ENCODE results near the gene JMJD1C.

Gene JMJD1C

DNA sequence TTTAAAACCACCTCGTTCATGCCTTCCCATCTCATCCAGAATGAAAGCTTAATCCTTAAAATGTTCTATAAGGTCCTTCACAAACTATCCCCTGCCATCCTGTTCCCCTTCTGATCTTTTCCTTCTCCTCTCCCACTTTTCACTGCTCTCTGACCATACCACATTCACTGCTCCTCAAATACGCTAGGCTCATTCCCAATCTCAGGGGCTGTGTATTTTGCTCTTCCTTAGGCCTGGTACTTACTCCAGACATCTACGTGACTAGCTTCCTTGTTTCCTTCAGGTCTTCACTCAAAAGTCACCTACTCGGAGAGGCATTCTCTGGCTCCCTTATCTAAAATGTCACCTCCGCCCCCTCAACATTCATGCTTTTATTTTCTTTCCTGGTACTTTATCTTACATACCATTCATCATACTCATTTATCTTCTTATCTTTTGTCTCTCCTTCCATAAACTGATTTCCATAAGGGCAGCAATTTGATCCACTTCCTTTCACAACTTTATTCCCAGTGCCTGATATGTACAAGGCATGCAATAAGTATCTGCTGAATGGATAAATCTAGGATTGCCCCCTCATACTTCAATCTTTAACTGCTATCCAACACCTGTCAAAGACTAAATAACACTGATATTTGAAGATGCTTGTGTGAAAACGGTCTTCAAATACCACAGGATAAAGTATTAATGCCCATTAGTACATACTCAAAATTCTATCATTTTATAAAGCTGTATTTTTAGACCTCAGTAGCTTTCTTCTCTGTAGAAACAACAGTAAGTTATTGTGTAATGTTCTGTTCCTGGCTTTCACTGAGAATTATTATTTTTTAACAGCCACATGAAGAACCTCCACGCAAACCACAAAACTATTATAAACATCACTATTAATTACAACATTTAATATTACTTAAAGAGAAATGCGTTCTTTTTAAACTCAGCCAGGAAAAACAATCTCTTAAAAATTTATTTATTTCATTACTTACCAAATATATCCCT, 27.0 kb downstream of the JMJD1C start:
- Histone ChIP-seq H3K4me3 (ENCODE audit: low read length) (no peak overlapping the region), H2AFZ (ENCODE audit: low read depth, low read length) (no peak overlapping the region), H3K9me3 (ENCODE audit: low read length) (no peaks in the 10 kb centered on the region), H3K36me3 (ENCODE audit: insufficient read depth, low read length) (peaks cover 2% of the 10 kb centered on the region), H3K27me3 (ENCODE audit: insufficient read depth, low read length) (no peaks in the 10 kb centered on the region), H3K4me1 (ENCODE audit: insufficient read depth, low read length) (no peaks in the 10 kb centered on the region)

DNA sequence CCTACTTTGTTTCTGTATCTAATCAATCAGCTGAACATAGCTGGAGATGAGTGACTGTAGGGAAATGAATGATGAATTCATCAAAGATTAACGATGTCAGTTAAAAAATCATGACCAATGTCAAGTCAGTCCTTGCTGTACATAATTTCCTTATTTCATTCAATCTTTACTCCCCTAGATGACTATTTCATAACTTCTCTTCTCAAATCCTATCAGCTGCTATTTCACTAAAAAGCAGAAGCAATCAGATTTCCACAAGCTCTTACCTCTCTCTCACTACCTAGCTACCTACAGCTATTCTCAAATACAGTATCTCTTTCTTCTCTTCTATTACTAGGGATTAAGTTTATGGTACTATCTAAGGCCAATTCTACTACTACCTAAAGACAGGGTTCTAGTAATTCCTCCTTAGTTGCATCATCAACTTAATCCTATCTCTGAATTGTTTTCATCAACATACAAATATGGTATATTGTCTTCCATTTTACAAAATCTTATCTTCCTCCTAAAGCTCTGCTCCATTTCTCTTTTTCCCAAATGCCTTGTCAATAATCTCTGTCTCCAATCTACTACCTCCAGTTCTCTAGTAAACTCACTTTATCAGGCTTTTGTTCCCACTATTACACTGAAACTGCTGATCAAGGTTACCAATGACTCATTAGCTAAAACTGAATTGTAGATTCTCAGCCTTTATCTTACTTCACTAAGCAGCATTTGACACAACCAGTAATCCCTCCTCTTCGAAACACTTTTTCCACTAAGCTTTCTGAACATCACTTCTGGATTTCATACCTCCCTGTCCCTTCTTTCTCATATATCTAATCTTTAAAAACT, 28.4 kb downstream of the JMJD1C start:
- Histone ChIP-seq H3K4me1 (ENCODE audit: insufficient read depth, low read length) (no peaks in the 10 kb centered on the region), H3K9me3 (ENCODE audit: low read length) (no peaks in the 10 kb centered on the region)

DNA sequence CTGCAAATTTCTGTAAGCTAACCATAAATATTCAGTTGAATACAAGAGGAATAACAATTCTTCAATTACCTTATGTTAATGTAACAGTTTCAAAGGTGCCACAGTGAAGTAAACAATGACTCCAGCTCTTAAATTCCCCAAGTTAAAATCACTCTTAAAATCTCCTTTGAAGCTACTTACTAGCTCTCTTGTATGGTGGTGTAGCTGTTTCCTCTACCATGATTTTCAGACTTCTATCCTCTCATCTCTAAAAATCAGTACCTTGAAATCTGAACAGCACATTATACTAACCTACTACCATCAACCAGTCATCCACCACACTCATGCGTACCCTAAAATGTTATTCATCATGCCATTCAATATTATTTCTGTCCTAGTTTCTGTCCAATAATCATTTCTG, 29.6 kb downstream of the JMJD1C start:
- H3K4me3 ChIP-seq (ENCODE audit: low read length) = no peak overlapping the region
- H3K36me3 ChIP-seq (ENCODE audit: insufficient read depth, low read length) = no peaks in the 10 kb centered on the region
- H3K9me3 ChIP-seq (ENCODE audit: low read length) = peaks cover 4% of the 10 kb centered on the region
- H2AFZ ChIP-seq (ENCODE audit: low read depth, low read length) = no peak overlapping the region
- no peaks in the 10 kb centered on the region for H3K27me3 ChIP-seq (ENCODE audit: insufficient read depth, low read length)
- H3K4me1 ChIP-seq (ENCODE audit: insufficient read depth, low read length) = no peaks in the 10 kb centered on the region

More for the DNA sequence above, 28.4 kb downstream of the JMJD1C start:
- Histone ChIP-seq H3K4me3 (ENCODE audit: low read length) (no peak overlapping the region), H3K27me3 (ENCODE audit: insufficient read depth, low read length) (no peaks in the 10 kb centered on the region), H2AFZ (ENCODE audit: low read depth, low read length) (no peak overlapping the region), H3K36me3 (ENCODE audit: insufficient read depth, low read length) (no peaks in the 10 kb centered on the region)

DNA sequence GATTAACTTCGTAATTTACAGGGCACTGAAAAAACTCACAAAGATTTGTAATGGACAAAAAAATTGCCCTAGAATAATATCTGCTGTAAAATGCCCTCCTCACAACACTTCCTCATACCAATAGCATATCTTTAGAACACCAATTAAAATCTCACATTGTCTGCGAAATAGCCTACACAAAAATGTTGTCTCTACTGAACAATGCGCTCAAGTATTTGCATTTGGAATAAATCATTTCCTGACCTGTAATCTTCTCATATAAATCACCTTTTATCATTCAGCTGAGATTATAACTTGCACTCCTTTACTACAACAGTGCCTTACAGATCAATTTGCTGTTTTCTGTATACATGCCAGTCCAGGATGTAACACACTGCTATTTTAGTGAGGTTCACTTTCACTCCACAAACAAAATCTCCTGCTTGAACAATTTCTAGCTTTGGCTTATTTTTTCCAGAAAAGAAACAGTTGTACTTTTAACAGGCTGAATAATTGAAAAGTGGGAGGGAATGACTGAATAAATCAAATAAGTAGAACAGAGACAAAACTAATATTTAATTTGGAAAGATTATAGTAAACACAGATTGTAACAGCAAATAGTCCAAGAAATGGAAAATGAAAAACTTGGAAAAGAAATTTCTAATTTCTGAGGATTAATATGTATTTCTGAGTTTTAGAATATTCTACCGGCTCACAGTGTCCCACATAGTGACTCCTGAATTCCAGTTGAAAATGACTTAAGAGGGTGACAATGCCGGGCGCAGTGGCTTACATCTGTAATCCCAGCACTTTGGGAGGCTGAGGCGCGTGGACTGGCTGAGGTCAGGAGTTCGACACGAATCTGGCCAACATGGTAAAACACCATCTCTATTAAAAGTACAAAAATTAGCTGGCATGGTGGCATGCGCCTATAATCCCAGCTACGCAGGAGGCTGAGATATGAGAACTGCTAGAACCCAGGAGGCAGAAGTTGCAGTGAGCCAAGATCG, 30.6 kb downstream of the JMJD1C start:
- Histone ChIP-seq H3K9me3 (ENCODE audit: low read length) (peaks cover 4% of the 10 kb centered on the region), H3K4me3 (ENCODE audit: low read length) (no peak overlapping the region), H3K27me3 (ENCODE audit: insufficient read depth, low read length) (no peaks in the 10 kb centered on the region), H2AFZ (ENCODE audit: low read depth, low read length) (no peak overlapping the region), H3K36me3 (ENCODE audit: insufficient read depth, low read length) (no peaks in the 10 kb centered on the region), H3K4me1 (ENCODE audit: insufficient read depth, low read length) (no peaks in the 10 kb centered on the region)

DNA sequence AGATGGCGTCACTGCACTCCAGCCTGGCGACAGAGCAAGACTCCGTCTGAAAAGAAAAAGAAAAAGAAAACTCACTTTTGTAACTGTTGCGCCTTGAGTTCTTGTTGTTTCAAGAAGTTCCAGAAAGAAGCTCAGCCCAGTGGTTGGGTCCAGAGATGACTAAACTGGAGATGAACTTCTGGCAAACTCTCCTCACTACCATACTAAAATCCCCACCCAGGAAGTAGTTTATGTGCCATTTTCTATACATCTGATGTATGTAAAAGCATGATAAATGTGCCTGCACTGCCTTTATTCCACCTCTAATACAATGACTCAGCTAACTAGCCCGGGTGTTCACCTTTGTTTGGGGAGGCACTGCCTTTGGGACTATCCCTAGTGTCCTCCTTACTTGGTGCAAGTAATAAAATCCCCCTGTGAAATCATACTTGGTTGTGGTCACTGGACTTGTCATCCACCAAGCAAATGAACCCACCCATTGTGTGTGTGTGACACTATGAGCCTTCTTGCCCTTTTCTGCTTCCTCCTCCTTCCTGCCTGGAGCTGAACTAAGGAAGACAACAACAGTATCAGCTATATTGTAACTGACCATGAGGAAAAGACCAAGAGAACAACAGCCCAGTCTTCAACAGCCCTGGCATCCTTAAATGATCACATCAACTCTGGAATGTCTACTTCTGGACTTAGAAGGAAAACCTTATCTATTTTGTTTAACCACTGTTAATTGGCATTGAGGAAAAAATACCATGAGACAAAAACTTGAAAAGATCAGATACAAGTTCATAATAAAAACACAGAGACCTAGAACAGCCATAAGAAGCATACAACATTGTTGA, 33.6 kb downstream of the JMJD1C start:
- Histone ChIP-seq H3K36me3 (ENCODE audit: insufficient read depth, low read length) (peaks cover 3% of the 10 kb centered on the region), H3K4me3 (ENCODE audit: low read length) (no peak overlapping the region), H3K27me3 (ENCODE audit: insufficient read depth, low read length) (no peaks in the 10 kb centered on the region), H3K4me1 (ENCODE audit: insufficient read depth, low read length) (no peaks in the 10 kb centered on the region), H2AFZ (ENCODE audit: low read depth, low read length) (no peak overlapping the region), H3K9me3 (ENCODE audit: low read length) (peaks cover 4% of the 10 kb centered on the region)

DNA sequence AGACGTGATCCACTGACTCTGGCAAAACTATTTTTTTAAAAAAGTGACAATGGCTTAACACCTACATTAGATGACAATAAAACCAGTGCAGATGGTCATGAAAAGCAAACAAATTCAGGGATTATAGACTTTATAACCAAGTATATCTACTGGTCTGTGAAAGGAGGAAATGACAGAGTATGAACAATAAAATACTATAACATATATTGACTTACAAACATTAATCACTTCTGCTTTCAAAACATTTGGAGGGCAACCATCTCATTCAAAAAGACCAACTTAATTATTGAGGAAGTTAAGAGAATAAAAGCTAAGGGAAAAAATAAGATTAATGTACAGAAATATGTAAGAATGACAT, 34.8 kb downstream of the JMJD1C start:
- no peaks in the 10 kb centered on the region for H3K27me3 ChIP-seq (ENCODE audit: insufficient read depth, low read length)
- H3K36me3 ChIP-seq (ENCODE audit: insufficient read depth, low read length) = peaks cover 3% of the 10 kb centered on the region
- no peaks in the 10 kb centered on the region for H3K4me1 ChIP-seq (ENCODE audit: insufficient read depth, low read length)
- H3K9me3 ChIP-seq (ENCODE audit: low read length) = peaks cover 4% of the 10 kb centered on the region
- H2AFZ ChIP-seq (ENCODE audit: low read depth, low read length) = no peak overlapping the region
- no peak overlapping the region for H3K4me3 ChIP-seq (ENCODE audit: low read length)

DNA sequence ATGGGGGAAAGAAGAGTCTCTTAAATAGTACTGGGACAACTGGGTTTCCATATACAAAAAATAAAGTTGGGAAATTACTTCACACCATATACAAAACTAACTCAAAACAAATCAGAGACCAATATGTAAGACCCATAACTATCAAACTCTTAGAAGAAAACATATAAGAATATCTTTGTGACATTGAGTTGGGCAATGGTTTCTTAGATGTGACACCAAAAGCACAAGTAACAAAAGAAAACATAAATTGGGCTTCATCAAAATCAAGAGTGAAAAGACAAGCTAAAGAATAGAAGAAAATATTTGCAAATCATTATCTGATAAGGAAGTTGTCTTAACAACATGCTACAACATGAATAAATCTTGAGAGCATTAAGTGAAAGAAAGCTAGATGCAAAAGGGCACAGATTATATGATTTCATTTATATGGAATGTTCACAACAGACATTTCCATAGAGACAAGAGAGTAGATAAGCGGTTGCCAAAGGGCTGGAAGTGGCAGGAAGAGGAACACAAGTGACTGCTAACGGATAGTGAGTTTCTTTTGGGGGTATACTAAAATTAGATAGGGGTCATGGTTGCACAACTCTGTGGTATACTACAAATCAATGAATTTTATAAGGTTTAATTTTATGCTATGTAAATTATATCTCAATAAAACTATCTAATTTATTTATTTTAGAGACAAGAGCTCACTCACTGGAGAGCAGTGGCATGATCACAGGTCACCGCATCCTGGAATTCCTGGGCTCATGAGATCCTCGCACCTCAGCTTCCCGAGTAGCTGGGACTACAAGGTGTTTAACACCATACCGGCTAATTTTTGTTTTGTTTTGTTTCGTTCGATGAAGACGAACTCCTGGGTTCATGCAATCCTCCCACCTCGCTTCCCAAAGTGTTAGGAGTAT, 35.4 kb downstream of the JMJD1C start:
- Histone ChIP-seq H2AFZ (ENCODE audit: low read depth, low read length) (no peak overlapping the region), H3K9me3 (ENCODE audit: low read length) (peaks cover 4% of the 10 kb centered on the region), H3K27me3 (ENCODE audit: insufficient read depth, low read length) (no peaks in the 10 kb centered on the region), H3K4me3 (ENCODE audit: low read length) (no peak overlapping the region), H3K4me1 (ENCODE audit: insufficient read depth, low read length) (no peaks in the 10 kb centered on the region), H3K36me3 (ENCODE audit: insufficient read depth, low read length) (peaks cover 3% of the 10 kb centered on the region)

DNA sequence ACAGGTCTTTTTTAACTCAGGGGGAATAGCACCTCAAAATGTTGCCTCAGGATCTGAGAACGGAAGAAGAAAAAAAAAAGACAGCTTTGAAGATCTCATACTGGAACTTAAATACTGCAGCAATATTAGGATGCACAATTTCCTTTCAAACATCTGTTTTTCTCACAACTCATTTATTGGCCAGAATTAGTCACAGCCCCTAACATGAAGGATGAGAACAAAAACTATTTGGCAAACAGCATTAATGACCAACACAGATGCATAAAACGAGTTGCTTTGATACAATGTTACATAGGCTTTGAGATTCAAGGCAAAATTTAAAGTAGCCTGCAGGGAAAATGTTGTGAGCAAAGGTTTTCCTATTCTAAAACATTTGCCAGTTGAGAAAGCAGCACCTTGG, 36.5 kb downstream of the JMJD1C start:
- H3K9me3 ChIP-seq (ENCODE audit: low read length) = peaks cover 4% of the 10 kb centered on the region
- no peak overlapping the region for H2AFZ ChIP-seq (ENCODE audit: low read depth, low read length)
- H3K4me3 ChIP-seq (ENCODE audit: low read length) = no peak overlapping the region
- peaks cover 3% of the 10 kb centered on the region for H3K36me3 ChIP-seq (ENCODE audit: insufficient read depth, low read length)
- H3K4me1 ChIP-seq (ENCODE audit: insufficient read depth, low read length) = no peaks in the 10 kb centered on the region
- H3K27me3 ChIP-seq (ENCODE audit: insufficient read depth, low read length) = no peaks in the 10 kb centered on the region

DNA sequence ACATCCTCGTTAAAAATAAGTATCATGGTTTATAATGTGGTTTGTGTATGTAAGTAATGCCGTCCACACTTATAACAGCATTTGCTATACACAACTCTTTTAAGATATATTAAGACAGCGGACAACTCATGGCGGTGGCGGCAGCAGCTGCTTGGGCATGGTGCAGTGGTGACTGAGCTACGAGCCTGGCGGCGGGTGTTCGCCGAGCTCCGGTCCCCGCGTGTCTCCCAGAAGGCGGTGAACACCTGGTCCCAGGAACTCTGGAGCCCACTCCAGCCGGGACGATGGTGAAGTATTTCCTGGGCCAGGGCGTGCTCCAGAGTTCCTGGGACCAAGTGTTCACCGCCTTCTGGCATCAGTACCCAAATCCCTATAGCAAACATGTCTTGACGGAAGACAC, 38.8 kb downstream of the JMJD1C start:
- H3K4me3 ChIP-seq (ENCODE audit: low read length) = no peak overlapping the region
- no peak overlapping the region for H2AFZ ChIP-seq (ENCODE audit: low read depth, low read length)
- H3K36me3 ChIP-seq (ENCODE audit: insufficient read depth, low read length) = peaks cover 3% of the 10 kb centered on the region
- H3K27me3 ChIP-seq (ENCODE audit: insufficient read depth, low read length) = no peaks in the 10 kb centered on the region
- H3K9me3 ChIP-seq (ENCODE audit: low read length) = peaks cover under 1% of the 10 kb centered on the region
- H3K4me1 ChIP-seq (ENCODE audit: insufficient read depth, low read length) = no peaks in the 10 kb centered on the region

DNA sequence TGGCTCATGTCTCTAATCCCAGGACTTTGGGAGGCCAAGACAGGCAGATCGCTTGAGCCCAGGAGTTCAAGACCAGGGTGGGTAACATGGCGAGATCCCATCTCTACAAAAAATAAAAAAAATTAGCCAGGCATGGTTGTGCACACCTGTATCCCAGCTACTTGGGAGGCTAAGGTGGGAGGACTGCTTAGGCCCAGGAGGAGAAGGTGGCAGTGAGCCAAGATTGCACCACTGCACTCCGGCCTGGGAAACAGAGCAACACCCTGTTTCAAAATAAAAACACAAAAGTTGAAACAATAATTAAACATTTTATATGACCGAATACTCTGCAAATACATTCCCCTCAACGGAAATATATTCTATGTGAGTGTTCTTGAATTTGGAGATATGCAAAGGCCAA, 40.3 kb downstream of the JMJD1C start:
- Histone ChIP-seq H2AFZ (ENCODE audit: low read depth, low read length) (no peak overlapping the region), H3K36me3 (ENCODE audit: insufficient read depth, low read length) (peaks cover 3% of the 10 kb centered on the region), H3K27me3 (ENCODE audit: insufficient read depth, low read length) (no peaks in the 10 kb centered on the region), H3K9me3 (ENCODE audit: low read length) (no peaks in the 10 kb centered on the region), H3K4me3 (ENCODE audit: low read length) (no peak overlapping the region), H3K4me1 (ENCODE audit: insufficient read depth, low read length) (no peaks in the 10 kb centered on the region)

DNA sequence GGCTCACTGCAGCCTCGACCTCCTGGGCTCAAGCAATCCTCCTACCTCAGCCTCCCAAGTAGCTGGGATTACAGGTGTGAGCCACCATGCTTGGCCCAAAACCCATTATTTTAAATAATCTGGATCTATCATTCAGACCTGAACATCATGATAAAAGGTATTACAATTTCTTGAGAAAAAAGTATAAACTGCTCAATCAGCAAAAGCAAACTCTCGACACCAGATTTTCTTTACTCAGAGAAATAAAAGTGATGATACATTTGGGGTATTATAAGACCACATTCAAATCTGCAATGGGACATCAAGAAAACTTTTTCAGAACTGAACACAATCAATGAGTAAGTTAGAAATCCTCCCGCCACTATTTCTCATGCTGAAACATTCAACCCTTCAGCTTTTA, 41.2 kb downstream of the JMJD1C start:
- no peak overlapping the region for H3K4me3 ChIP-seq (ENCODE audit: low read length)
- no peaks in the 10 kb centered on the region for H3K4me1 ChIP-seq (ENCODE audit: insufficient read depth, low read length)
- no peaks in the 10 kb centered on the region for H3K27me3 ChIP-seq (ENCODE audit: insufficient read depth, low read length)
- no peaks in the 10 kb centered on the region for H3K9me3 ChIP-seq (ENCODE audit: low read length)
- peaks cover 3% of the 10 kb centered on the region for H3K36me3 ChIP-seq (ENCODE audit: insufficient read depth, low read length)
- no peak overlapping the region for H2AFZ ChIP-seq (ENCODE audit: low read depth, low read length)
